Fibroblast of the aortic adventitia (primary cell): ENCODE data around the gene ARHGAP30. TPM values are rescaled to one million over a fixed set of nuclear protein-coding genes. Genes with fewer than 3 reads are reported as not detected.

Experiments used
- DNase-seq: peaks from one replicate; pipeline ENCODE4 v3.0.0-alpha.2; 2010; ENCODE audit warnings: low read depth
- H3K4me3 ChIP-seq: 2 replicates; pipeline ENCODE4 v1.5.1; 2011; ENCODE audit warnings: low read depth, mild to moderate bottlenecking, control low read depth, low read length, moderate library complexity
- total RNA-seq: library from RNA; depleted of rRNA; stranded (reverse); fragments of >200 nt; gene quantifications from 2 replicates; pipeline ENCODE4 v1.2.3, GENCODE V29; 2012; ENCODE audit warnings: low replicate concordance
- TF ChIP-seq, protein P1 (sequence below): IDR thresholded peaks from 2 replicates; pipeline ENCODE4 v1.5.1; 2011; ENCODE audit warnings: mild to moderate bottlenecking, low read length, control low read depth, inconsistent platforms; ENCODE audit not compliant: insufficient read depth

ARHGAP30 gene
- total RNA-seq, 1 donor: not detected

GRCh38 chr1:161089938-161090337 is 20.2 kb upstream of the ARHGAP30 start:
- DNase-seq: no peak
- TF ChIP-seq, protein P1, sequence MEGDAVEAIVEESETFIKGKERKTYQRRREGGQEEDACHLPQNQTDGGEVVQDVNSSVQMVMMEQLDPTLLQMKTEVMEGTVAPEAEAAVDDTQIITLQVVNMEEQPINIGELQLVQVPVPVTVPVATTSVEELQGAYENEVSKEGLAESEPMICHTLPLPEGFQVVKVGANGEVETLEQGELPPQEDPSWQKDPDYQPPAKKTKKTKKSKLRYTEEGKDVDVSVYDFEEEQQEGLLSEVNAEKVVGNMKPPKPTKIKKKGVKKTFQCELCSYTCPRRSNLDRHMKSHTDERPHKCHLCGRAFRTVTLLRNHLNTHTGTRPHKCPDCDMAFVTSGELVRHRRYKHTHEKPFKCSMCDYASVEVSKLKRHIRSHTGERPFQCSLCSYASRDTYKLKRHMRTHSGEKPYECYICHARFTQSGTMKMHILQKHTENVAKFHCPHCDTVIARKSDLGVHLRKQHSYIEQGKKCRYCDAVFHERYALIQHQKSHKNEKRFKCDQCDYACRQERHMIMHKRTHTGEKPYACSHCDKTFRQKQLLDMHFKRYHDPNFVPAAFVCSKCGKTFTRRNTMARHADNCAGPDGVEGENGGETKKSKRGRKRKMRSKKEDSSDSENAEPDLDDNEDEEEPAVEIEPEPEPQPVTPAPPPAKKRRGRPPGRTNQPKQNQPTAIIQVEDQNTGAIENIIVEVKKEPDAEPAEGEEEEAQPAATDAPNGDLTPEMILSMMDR: no peak
- no peak overlapping the region for H3K4me3 ChIP-seq

- DNase-seq: no peak
- H3K4me3 ChIP-seq: no peak within 1 kb of the TSS
- TF ChIP-seq, protein P1: no peak
Observed at GRCh38 chr1:161089251-161089924, 19.7 kb upstream of the ARHGAP30 start, which contains the start of gene NECTIN4. Gene NECTIN4, minus strand, starts transcription at chr1:161089558. Its CDS starts 262 bp downstream, at chr1:161089296.

DNA sequence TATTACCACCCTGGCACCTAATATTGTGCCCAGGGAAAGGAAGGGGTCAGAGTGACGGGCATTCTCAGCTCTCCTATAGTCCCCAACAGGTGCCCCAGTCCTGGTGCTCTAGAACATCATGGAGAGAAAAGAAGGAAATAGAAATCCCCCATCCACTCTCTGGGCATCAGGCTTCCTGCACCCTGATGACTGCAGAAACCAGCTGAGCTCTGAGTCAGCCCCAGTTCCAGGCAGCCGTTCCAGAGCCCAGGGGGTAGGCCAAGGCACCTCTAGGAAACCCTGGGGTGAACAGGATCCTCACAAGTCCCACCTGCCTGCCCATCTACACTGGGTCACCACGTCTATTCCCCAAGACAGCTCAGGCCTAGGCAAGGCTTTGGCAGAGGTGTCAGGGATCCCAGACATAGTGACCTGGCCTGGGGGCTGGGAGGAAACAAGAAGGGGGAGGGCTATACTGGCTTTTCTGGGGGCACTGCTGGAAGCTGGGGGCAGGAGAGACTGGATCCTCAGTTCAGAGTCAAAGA is 19.0 kb upstream of the ARHGAP30 start:
- peak; percentile 31 for DNase-seq
- TF ChIP-seq, protein P1: no peak
- H3K4me3 ChIP-seq: no peak overlapping the region

GRCh38 chr1:161086457-161086856 is 16.8 kb upstream of the ARHGAP30 start:
- no peak overlapping the region for H3K4me3 ChIP-seq
- DNase-seq: no peak
- TF ChIP-seq, protein P1: no peak

- DNase-seq: no peak
- H3K4me3 ChIP-seq: no peak overlapping the region
- TF ChIP-seq, protein P1: no peak
Observed at GRCh38 chr1:161085165-161085564, 15.5 kb upstream of the ARHGAP30 start.

DNA sequence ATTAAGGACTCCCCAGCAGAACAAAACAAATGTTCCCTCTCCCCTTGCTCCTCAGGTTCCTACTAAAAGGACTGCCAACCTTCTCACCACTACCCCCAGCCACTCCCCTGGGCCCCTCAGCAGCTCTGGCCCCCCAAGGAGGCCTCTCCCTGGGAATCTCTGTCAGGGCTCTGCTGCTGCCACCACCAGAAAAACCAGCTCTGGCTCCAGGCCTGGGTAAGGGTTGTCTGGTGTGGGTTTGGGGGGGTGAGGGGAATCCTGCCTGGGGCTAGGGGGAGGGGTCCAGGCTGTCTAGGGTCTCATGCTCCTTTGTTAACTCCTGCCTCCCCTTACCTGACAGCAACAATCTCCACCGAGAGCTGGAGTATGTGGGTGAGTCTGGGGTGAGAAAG is 14.9 kb upstream of the ARHGAP30 start:
- TF ChIP-seq, protein P1: no peak
- DNase-seq: no peak
- H3K4me3 ChIP-seq: no peak overlapping the region
